CD4-positive, alpha-beta T cell treated with Interleukin-15 for 4 hours (primary cell): ENCODE measurements around the gene RPUSD3.
"Not testable (repeated sequence)": the region's sequence is repeated elsewhere in the genome, so short reads cannot be mapped to it uniquely, and the experiment has no call there.

Source experiments
- DNase-seq: peaks from one replicate; pipeline ENCODE4 v3.0.0-alpha.2; 2020; ENCODE audit warnings: low spot score

RPUSD3 gene

GRCh38 chr3:9843715-9844438, at the start of gene RPUSD3:
RPUSD3 (minus strand) TSS chr3:9844008; CDS start chr3:9843990, 18 bp downstream.
- peak; percentile 97 for DNase-seq

- no peak for DNase-seq
These were observed 47.3 kb upstream of the RPUSD3 start for GRCh38 chr3:9891072-9891622.

- DNase-seq = peak; percentile 92
These were observed 46.7 kb upstream of the RPUSD3 start, which contains the start of gene JAGN1 for GRCh38 chr3:9890249-9891071. JAGN1 (plus strand) TSS chr3:9890610; CDS start chr3:9890723, 113 bp downstream.

GRCh38 chr3:9889405-9889804, 45.6 kb upstream of the RPUSD3 start:
- no peak for DNase-seq

GRCh38 chr3:9888540-9888939, 44.7 kb upstream of the RPUSD3 start:
- no peak for DNase-seq

- no peak for DNase-seq
These were observed 43.7 kb upstream of the RPUSD3 start for GRCh38 chr3:9887480-9887879.

GRCh38 chr3:9886328-9886727, 42.5 kb upstream of the RPUSD3 start:
- DNase-seq = no peak

- DNase-seq = no peak
These were observed 40.9 kb upstream of the RPUSD3 start for GRCh38 chr3:9884555-9885165.

GRCh38 chr3:9883706-9884554, 40.1 kb upstream of the RPUSD3 start:
- no peak for DNase-seq

GRCh38 chr3:9881441-9881840, 37.6 kb upstream of the RPUSD3 start:
- DNase-seq = no peak

GRCh38 chr3:9879830-9880549, 36.2 kb upstream of the RPUSD3 start, which contains the start of gene CIDEC:
CIDEC (minus strand) TSS chr3:9880253; CDS start chr3:9878486, 1,767 bp downstream.
- DNase-seq = no peak

GRCh38 chr3:9878700-9879099, 34.9 kb upstream of the RPUSD3 start:
- no peak for DNase-seq

- DNase-seq = no peak
These were observed 33.2 kb upstream of the RPUSD3 start for GRCh38 chr3:9876991-9877390.

GRCh38 chr3:9876255-9876654, 32.4 kb upstream of the RPUSD3 start:
- DNase-seq = not testable (repeated sequence)

- no peak for DNase-seq
These were observed 31.6 kb upstream of the RPUSD3 start for GRCh38 chr3:9875448-9875847.

- not testable (repeated sequence) for DNase-seq
These were observed 28.3 kb upstream of the RPUSD3 start for GRCh38 chr3:9872067-9872466.

- no peak for DNase-seq
These were observed 27.2 kb upstream of the RPUSD3 start for GRCh38 chr3:9870978-9871377.

- DNase-seq = no peak
These were observed 26.1 kb upstream of the RPUSD3 start for GRCh38 chr3:9869955-9870354.

- DNase-seq = no peak
These were observed 23.3 kb upstream of the RPUSD3 start for GRCh38 chr3:9867106-9867505.

GRCh38 chr3:9866639-9867038, 22.8 kb upstream of the RPUSD3 start:
- no peak for DNase-seq
